AG04449 (cell line): Measurements from ENCODE around the gene GPC5.
"Not testable (repeated sequence)": the region's sequence is repeated elsewhere in the genome, so short reads cannot be mapped to it uniquely, and the experiment has no call there.

ENCODE experiments used
- CTCF ChIA-PET: fragments of 350-600 bp; formaldehyde crosslinking; extraction: SDS; loops from one replicate; lab custom pipeline; 2021; ENCODE audit warnings: antibody characterized with exemption; lab: Yijun Ruan, JAX
- POLR2A ChIA-PET: fragments of 400-600, 350-600 bp; formaldehyde crosslinking; extraction: SDS; loops from one replicate; lab custom pipeline; 2020; ENCODE audit warnings: antibody characterized with exemption, inconsistent platforms; lab: Yijun Ruan, JAX
- DNase-seq: peaks from one replicate; pipeline ENCODE4 v3.0.0-alpha.2; 2010; ENCODE audit warnings: low read depth, low spot score
- H3K4me3 ChIP-seq: 2 replicates; pipeline ENCODE4 v1.5.1; 2011; ENCODE audit warnings: low read depth, mild to moderate bottlenecking, control low read depth, low read length
- TF ChIP-seq, protein P1 (sequence below): IDR thresholded peaks from one replicate; pipeline ENCODE4 v1.5.1; 2011; ENCODE audit warnings: mild to moderate bottlenecking, moderate library complexity, low read length, control low read depth, inconsistent platforms; ENCODE audit not compliant: insufficient read depth; ENCODE audit errors: missing control alignments

GPC5 gene

DNA sequence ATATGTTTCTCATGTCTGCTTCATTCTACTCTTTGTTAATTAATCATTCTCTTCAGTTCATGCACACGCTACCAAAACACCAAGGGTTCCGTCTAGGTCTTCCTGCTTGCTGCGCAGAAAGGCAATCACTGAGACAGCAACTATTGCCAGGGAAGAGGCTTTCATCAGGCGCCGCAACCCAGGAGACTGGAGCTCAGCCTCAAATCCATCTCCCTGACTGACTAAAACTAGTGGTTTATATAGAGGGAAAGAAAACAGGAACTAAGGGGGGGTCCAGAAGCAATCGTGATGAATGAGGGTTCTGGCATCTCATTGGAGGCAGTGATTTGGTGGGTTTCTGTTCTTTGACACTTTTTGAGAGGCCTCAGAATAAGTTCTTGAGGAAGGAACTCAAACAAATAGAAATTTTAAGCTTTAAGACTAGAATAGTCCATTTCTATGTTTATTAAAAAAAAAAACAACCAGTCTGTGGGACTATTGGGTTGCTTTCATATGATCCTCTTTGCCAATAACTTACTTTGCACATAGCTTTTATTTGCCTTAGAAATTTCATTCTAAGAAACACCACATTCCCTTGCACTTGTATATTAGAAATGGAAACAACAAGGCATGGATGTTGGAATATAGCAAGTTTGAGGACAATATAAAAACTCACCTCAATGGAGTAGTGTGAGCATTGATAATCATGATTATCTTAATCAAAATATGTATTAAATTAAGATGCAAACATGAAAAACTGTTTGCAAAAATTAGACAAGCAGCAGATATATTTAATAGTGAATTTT, 1137.0 kb downstream of the GPC5 start:
- POLR2A ChIA-PET = no interaction called here
- TF ChIP-seq, protein P1, sequence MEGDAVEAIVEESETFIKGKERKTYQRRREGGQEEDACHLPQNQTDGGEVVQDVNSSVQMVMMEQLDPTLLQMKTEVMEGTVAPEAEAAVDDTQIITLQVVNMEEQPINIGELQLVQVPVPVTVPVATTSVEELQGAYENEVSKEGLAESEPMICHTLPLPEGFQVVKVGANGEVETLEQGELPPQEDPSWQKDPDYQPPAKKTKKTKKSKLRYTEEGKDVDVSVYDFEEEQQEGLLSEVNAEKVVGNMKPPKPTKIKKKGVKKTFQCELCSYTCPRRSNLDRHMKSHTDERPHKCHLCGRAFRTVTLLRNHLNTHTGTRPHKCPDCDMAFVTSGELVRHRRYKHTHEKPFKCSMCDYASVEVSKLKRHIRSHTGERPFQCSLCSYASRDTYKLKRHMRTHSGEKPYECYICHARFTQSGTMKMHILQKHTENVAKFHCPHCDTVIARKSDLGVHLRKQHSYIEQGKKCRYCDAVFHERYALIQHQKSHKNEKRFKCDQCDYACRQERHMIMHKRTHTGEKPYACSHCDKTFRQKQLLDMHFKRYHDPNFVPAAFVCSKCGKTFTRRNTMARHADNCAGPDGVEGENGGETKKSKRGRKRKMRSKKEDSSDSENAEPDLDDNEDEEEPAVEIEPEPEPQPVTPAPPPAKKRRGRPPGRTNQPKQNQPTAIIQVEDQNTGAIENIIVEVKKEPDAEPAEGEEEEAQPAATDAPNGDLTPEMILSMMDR = no peak
- CTCF ChIA-PET = no interaction called here
- no peak overlapping the region for H3K4me3 ChIP-seq
- DNase-seq = no peak

DNA sequence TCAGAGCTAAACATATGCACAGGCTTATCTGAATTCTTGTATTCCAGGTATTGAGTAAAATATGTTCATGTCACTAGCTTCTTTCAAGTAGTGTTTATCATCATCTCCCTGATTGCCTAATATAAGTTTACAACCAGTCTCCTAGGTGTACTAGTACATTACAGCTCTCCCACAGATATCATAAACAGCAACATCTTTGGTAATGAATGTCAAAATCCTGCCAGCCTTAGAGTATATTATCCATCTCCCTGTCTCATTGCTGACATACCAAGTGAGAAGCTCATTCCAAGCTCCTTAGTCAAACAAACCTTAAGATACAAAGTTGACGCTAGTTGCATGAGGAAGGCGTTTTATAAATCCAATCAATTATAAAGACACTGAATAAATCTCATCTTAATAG, 1139.0 kb downstream of the GPC5 start:
- ChIA-PET CTCF (no interaction called here), POLR2A (no interaction called here)
- TF ChIP-seq, protein P1 = no peak
- H3K4me3 ChIP-seq = no peak overlapping the region
- no peak for DNase-seq

DNA sequence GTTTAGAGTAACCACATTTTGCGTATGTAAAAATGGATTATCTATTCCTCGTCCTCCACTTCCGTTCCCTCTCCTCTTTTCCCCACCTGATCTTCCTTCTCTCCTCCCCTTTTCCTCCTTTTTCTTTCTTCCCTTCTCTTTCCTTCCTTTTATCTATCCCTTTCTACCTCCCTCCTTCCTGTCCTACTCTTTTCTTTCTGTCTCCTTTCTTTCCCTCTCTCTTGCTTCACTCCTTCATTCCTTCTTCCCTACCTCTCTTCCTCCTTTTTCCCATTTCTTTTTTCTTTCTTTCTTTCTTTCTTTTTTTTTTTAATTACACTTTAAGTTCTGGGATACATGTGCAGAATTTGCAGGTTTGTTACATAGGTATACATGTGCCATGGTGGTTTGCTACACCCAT, 1139.7 kb downstream of the GPC5 start:
- DNase-seq = no peak
- ChIA-PET CTCF (no interaction called here), POLR2A (no interaction called here)
- TF ChIP-seq, protein P1 = no peak
- H3K4me3 ChIP-seq = no peak overlapping the region

DNA sequence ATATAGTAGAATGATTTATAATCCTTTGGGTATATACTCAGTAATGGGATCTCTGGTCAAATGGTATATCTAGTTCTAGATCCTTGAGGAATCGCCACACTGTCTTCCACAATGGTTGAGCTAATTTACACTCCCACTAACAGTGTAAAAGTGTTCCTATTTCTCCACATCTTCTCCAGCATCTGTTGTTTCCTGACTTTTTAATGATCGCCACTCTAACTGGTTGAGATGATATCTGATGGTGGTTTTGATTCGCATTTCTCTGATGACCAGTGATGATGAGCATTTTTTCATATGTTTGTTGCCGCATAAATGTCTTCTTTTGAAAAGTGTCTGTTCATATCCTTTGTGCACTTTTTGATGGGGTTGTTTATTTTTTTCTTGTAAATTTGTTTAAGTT, 1140.7 kb downstream of the GPC5 start:
- H3K4me3 ChIP-seq, POLR2A ChIA-PET, CTCF ChIA-PET, DNase-seq: not testable (repeated sequence)

DNA sequence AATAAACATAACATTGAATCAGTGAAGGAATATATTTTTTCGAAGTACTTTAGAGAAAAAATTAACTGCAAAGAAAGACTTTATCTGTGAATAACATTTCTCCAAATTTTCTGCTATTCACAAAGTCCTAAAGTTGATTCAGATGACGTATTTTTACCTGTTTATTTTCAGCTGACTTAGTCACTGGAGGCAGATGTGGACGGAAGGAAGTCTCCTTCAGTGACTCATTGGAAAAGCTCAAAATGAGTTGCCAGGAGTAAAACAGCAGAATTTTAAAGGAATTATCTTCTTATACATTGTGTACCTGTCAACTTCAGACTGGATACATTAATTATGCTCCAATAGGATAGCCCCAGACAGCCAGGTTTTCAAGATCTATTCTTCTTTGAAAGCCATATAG, 1148.8 kb downstream of the GPC5 start:
- H3K4me3 ChIP-seq = no peak overlapping the region
- CTCF ChIA-PET = no interaction called here
- TF ChIP-seq, protein P1 = no peak
- POLR2A ChIA-PET = no interaction called here
- no peak for DNase-seq

DNA sequence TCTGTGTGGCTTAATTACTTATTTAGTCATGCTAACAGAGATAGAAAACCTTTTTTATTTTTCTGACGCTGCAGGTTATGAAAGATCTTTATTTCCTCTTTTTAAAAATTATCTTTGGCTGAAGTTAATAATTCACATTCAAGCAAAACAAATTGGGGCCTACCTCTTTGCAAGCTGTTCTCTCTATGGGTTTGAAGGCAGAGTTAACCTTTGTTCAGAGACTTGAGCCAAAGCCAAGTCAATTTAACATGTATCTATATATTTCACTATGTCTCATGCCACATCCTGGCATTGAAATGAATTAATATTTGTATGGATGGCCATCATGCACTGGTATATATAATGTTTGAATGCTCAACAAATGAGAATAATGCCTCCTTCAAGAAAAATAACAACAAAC, 1150.9 kb downstream of the GPC5 start:
- no peak for DNase-seq
- H3K4me3 ChIP-seq = no peak overlapping the region
- ChIA-PET POLR2A (no interaction called here), CTCF (no interaction called here)
- TF ChIP-seq, protein P1 = no peak
